Measurements from ENCODE around the gene WNT3A.

Gene WNT3A

DNA sequence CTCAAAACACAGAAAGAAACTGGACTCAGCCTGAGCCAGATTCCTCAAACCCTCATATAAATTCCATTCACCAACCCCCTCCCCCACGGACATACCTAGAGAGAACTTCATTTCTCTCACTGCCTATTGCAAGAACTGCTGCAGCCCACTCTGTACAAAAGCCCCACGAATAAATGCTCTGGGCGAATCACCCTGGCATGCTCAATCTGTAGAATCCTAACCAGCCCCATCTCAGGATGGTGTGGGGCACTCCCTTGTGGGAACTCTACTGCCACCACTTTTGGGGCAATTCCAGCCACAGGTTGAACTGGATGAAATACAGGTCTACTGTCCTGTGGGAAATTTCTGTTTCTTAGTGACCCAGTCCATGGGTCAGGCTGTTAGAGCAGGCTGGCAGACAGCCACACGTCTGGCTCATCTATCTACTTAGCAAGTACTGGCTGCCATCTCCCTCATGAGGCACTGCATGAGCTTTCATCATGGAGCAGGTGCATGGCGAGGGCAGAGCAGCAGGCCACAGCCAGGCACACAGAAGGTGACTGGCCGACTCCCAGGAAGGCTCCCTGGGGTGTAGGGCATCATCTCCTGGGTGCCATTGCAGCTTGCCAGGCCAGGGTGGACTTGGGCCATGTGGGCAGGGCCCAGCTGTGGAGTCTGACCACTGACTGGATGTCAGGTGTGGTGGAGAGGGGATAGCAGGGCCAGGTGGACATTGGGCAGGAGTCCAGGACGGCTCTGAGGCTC lies 97.9 kb downstream of the WNT3A start:
- DNase-seq, result no peak

DNA sequence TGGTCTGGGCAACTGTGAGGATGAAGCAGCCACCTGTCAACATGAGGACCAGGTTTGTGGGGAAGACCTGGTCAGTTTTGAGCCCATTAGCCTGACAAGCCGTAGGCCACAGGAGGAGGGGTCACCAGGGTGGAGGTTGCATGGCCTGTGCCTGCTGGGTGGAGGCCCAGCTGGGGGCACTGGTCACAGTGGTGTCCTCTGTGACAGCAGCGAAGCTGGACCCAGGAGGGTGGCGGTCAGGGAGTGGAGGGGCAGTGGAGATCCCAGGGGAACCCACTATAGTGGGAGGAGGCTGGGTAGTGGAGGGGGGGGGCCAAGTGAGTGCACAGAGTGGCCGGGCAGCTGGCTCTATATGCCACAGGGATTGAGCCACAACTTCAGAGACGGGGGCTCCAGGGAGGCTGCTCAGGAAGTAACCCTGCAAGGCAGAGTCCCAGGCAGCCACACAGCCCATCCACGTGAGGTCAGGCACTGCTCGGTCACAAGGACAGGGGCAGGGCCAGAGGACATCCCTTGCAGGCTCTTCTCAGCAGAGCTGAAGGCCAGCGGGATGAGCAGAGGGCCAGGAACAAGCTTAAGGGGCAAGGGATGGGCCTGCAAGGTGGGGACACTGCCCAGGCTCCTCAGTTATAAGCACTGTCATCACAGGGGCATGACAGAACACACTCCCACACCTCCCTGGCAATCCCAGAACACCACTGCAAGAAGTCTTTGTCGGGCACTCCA lies 98.6 kb downstream of the WNT3A start:
- DNase-seq, result no peak

DNA sequence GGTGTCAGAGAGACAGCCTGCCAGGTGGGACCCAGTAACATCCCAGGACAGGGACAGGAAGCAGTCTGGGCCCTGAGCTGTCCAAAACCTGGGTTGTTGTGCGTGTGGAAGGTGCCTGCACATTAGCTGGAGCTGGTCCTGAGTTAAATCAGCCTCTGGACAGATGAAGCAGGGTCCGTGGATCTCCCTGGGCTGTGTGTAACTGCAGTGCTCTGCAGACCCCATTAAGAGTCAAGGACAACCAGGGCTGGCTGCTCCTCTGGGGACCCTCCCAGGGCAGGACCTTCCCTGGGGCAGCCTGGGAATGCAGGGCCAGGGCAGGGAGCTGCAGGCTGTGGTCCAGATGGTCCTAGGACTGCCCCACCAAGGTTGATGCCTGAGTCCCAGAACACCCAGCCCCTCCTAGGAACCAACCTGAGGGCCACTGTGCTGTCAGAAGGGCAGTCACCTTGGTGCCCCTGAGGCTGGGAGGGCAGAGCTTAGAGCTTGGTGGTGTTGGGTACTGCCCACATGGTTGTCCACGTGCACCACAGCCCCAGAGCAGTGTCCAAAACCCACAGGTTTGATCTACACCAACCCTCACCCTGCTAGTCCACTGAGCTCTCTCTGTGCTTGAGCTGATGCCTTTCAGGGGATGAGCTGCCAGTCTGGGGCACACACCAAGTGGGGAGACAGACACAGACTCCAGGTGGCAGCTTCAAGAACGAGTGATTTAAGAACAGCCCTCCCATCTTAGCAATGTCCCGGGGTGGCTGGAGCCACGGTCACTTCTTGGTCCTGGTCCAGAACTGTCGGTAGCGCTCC lies 99.4 kb downstream of the WNT3A start:
- DNase-seq, result no peak

DNA sequence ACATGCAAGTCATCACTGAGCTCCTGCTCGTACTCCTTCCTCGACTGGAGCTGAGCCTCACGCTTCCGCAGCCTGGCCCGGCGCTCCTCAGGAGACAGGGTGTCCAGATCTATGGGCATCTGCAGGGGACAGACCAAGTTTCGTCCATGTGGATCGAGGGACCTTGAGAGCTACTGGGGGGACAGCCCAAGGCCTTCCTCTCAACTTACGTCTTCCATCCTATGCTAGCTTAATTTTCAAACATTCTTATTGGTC lies 99.9 kb downstream of the WNT3A start:
- DNase-seq, result no peak

DNA sequence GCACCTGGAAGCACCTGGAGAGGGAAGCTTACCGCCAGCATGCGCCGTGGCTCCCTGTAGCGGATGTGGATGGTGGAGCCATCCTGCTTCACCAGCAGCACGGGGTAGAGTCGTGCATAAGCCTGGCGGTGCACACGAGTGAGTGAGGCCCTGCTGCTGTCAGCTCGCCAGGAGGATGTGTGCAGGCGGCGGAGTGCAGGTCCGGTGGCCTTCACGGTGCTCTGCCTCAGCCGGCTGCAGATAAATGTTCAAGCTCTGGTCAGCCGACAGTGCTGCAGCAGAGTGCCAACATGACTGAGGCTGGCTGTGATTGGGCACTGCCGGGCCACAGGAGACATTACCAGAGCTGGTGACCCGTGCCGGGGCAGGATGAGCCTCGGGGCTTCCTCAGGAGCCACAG lies 100.8 kb downstream of the WNT3A start:
- DNase-seq, result no peak

DNA sequence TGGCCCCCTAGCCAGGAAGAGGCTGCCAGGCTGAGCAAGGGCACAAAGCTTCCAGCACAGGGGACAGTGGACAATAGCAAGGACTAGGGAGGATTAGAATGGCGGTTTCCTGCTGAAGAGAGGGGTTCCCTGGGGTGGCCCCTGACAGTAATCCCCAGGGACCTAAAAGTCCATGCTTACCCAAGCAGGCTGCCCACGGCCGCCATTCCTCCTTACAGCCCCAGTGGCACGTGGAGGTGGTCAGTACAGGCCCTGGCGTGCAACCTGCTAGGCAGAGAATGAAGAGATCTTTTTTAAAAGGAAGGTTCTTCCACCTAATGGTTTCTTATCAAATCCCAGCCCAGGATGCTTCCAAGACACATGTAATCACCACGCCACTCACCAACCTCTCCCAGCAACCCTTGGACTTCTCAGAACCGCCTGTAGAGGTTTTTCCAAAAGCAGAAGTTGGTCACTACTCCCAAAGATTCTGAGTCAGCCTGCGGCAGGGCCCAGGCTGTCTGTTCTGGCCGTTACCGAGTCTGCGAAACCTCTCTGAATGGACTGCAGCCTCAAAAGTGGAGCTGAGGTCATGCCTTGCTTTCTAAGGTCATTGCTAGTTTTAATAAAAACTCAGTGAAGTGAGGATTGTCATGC lies 101.4 kb downstream of the WNT3A start:
- DNase-seq, result no peak

DNA sequence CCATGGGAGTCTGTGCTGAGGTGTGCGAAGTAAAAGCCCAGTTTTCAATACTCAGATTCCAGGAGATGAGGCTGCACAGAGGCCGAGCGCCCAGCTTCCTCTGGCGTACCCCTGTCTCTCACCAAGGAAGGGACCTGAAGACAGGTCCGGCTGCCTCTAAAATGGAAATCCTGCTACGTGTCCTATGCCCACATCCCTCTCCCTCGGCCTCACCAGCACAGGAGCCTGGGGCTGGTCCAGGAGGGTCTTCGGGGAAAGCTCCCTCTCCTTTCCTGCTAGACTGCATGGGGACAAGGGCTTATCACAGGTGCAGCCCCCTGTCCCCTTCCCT lies 101.9 kb downstream of the WNT3A start:
- no peak for DNase-seq

DNA sequence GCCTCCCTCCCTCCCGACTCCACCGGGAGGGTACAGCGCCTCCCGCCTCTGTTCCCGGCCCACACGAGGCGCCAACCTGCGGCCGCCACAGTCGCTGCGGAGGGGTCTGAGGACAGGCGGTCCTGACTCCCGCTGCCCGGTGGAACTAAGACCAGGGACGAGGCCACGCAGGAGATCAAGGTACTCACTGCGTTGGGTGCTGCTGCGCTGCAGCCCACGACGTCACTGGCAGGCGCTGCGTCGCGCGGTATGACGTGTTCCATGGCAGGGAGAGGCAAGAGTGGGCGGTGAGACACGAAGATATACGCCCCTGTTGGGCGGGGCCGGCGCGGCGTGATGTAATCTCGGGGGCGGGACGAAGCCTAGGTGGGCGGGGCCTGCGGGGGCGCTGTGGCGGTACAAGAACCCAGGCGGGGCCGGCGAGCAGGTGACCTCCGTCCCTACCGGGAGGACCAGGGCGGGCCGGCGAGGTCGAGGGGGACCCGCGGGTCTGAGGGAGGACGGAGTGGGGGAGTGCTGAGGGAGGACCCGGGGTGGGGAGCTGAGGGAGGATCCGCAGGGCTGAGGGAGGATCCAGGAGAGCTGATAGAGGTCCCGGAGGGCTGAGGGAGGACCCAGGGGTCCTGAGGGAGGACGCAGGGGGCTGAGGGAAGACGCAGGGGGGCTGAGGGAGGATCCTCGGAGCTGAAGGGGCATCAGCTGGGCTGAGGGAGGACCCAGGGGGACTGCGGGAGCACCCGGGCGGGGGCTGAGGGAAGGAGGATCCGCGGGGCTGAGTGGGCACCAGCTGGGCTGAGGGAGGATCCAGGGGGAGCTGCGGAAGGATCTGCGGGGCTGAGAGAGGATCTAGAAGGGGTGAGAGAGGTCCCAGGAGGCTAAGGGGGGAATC lies 102.5 kb downstream of the WNT3A start, which contains the start of gene MRPL55:
Gene MRPL55 (minus strand): TSS at position 227 of the 889 bp plus-strand sequence. CDS start 1,039 bp downstream, outside the sequence.
- peak; percentile 62 for DNase-seq

DNA sequence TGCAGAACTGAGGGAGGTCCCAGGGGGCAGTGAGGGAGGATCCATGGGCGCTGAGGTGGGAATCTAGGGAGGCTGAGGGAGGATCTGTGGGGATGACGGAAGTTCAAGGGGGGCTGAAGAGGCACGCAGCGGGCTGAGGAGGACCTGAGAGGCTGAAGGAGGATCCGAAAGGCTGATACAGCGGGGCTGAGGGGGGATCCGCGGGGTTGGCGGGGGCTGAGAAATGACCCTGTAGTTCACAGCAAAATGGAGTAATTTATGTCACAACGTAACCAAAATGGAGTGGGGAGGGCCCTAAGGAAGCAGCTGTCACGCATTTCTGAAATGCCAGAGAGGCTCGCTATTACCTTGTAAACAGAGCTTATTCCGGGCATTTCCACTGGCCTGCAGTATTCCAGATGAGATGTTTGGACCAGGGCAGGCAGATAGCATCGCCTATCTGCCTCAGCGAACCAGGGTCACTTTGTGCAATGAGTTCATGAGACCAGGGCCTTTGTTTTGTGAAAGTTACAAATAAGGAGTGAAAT lies 103.2 kb downstream of the WNT3A start:
- no peak for DNase-seq

DNA sequence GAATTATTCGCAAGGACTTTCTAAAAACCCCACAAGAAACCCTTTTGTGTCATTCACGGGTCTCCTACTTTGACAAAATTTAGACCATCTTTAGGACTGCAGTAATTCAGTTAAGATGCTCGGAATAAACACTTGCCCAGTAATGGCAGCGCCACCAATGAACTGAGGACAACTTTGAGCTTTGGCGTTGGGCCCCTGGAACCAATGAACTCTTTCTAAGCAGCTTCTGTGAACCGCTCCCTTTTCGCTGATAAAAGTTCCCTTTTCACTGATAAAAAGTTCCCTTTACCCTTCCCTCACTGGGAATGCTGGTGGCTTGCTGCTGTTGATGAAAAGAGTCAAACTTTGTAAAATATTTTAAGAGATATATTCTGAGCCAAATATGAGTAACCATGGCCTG lies 103.8 kb downstream of the WNT3A start:
- no peak for DNase-seq

All from cortex of kidney (tissue), 1 donor.